Neural cell (in vitro differentiated cells): Measurements from ENCODE around the gene POGLUT2. TPM values are rescaled to one million over a fixed set of nuclear protein-coding genes. Genes with fewer than 3 reads are reported as not detected.

ENCODE experiments used
- H2AFZ ChIP-seq: fragments of 200-600, 300-800 bp; sonication (generic), shearing (Covaris generic); 2 replicates; pipeline ENCODE4 v1.6.0; 2014; ENCODE audit warnings: low read depth, mild to moderate bottlenecking, antibody characterized with exemption, low read length, moderate library complexity
- H3F3A ChIP-seq: fragments of 200-600 bp; shearing (Covaris generic); 2 replicates; pipeline ENCODE4 v1.6.1; 2016; ENCODE audit warnings: mild to moderate bottlenecking, moderate library complexity, mixed read lengths, antibody characterized with exemption, low read length; ENCODE audit not compliant: insufficient read depth, poor library complexity, severe bottlenecking
- H3K27ac ChIP-seq: fragments of 200-600, 300-800 bp; sonication (generic), shearing (Covaris generic); 2 replicates; pipeline ENCODE4 v1.5.1; 2014; ENCODE audit warnings: mild to moderate bottlenecking, low read length, moderate library complexity
- H3K27me3 ChIP-seq: fragments of 300-800, 200-600 bp; sonication (generic), shearing (Covaris generic); 2 replicates; pipeline ENCODE4 v1.6.0; 2014; ENCODE audit warnings: mild to moderate bottlenecking, low read depth, low read length, moderate library complexity; ENCODE audit not compliant: insufficient read depth
- H3K36me3 ChIP-seq: fragments of 300-800, 200-600 bp; sonication (generic), shearing (Covaris generic); 2 replicates; pipeline ENCODE4 v1.5.1; 2014; ENCODE audit warnings: mild to moderate bottlenecking, antibody characterized with exemption, low read length, moderate library complexity; ENCODE audit not compliant: insufficient read depth
- H3K4me2 ChIP-seq: fragments of 300-800, 200-600 bp; sonication (generic), shearing (Covaris generic); 2 replicates; pipeline ENCODE4 v1.6.0; 2014; ENCODE audit warnings: mild to moderate bottlenecking, low read length
- H3K4me3 ChIP-seq: fragments of 300-800, 200-600 bp; sonication (generic), shearing (Covaris generic); 2 replicates; pipeline ENCODE4 v1.5.1; 2014; ENCODE audit warnings: mild to moderate bottlenecking, low read length, moderate library complexity
- H3K79me2 ChIP-seq: fragments of 200-600 bp; shearing (Covaris generic); replicated peaks from 2 replicates; pipeline ENCODE4 v1.6.0; 2014; ENCODE audit warnings: mild to moderate bottlenecking, low read length, moderate library complexity; ENCODE audit not compliant: insufficient read depth
- H3K9ac ChIP-seq: fragments of 300-800, 200-600 bp; sonication (generic), shearing (Covaris generic); 2 replicates; pipeline ENCODE4 v1.6.1; 2016; ENCODE audit warnings: mild to moderate bottlenecking, low read length, mixed read lengths
- H3K9me2 ChIP-seq: fragments of 200-600 bp; shearing (Covaris generic); 2 replicates; pipeline ENCODE4 v1.6.1; 2016; ENCODE audit warnings: mild to moderate bottlenecking, low read length, mixed read lengths; ENCODE audit not compliant: insufficient read depth
- H3K9me3 ChIP-seq: fragments of 200-600, 300-800 bp; sonication (generic), shearing (Covaris generic); 2 replicates; pipeline ENCODE4 v1.6.1; 2016; ENCODE audit warnings: mild to moderate bottlenecking, mixed run types, low read length, moderate library complexity, mixed read lengths
- H4K20me1 ChIP-seq: fragments of 200-600 bp; shearing (Covaris generic); 2 replicates; pipeline ENCODE4 v1.6.1; 2016; ENCODE audit warnings: mild to moderate bottlenecking, mixed run types; ENCODE audit not compliant: insufficient read depth
- CTCF ChIP-seq: fragments of 450-650 bp; IDR thresholded peaks from 2 replicates; pipeline ENCODE4 v1.5.1; 2014; ENCODE audit warnings: antibody characterized with exemption, mild to moderate bottlenecking, moderate library complexity; ENCODE audit not compliant: poor library complexity, severe bottlenecking
- EP300 ChIP-seq: fragments of 450-650 bp; conservative IDR thresholded peaks from 2 replicates; pipeline ENCODE4 v1.6.1; 2014; ENCODE audit warnings: antibody characterized with exemption, mild to moderate bottlenecking, moderate library complexity; ENCODE audit not compliant: poor library complexity, severe bottlenecking
- EZH2 ChIP-seq: fragments of 200-600, 300-800 bp; shearing (Covaris generic), sonication (generic); IDR thresholded peaks from 2 replicates; pipeline ENCODE4 v1.6.1; 2014; ENCODE audit warnings: antibody characterized with exemption, low read length, borderline replicate concordance, mild to moderate bottlenecking; ENCODE audit not compliant: insufficient read depth, poor library complexity, severe bottlenecking
- MXI1 ChIP-seq: fragments of 450-650 bp; conservative IDR thresholded peaks from 2 replicates; pipeline ENCODE4 v1.6.1; 2014; ENCODE audit warnings: antibody characterized with exemption, mild to moderate bottlenecking; ENCODE audit not compliant: poor library complexity, severe bottlenecking
- POLR2AphosphoS5 ChIP-seq: IDR thresholded peaks from 2 replicates; pipeline ENCODE4 v1.6.1; 2012
- RAD21 ChIP-seq: fragments of 450-650 bp; conservative IDR thresholded peaks from 2 replicates; pipeline ENCODE4 v1.6.1; 2014; ENCODE audit warnings: antibody characterized with exemption, mild to moderate bottlenecking, moderate library complexity
- REST ChIP-seq: IDR thresholded peaks from 2 replicates; pipeline ENCODE4 v1.6.1; 2012; ENCODE audit warnings: borderline replicate concordance
- SMC3 ChIP-seq: fragments of 450-650 bp; conservative IDR thresholded peaks from 2 replicates; pipeline ENCODE4 v1.6.1; 2014; ENCODE audit warnings: antibody characterized with exemption, mild to moderate bottlenecking, moderate library complexity; ENCODE audit not compliant: poor library complexity
- TAF1 ChIP-seq: IDR thresholded peaks from 2 replicates; pipeline ENCODE4 v1.6.1; 2012; ENCODE audit warnings: low read depth
- polyA plus RNA-seq: library from polyadenylated mRNA; depleted of rRNA; stranded (reverse); fragments of >200 nt; gene quantifications from 2 replicates; pipeline ENCODE4 v1.2.3, GENCODE V29; 2014

The POGLUT2 gene
- polyA plus RNA-seq, 1 donor from 2014 or later = 51.7 TPM

- H3K27me3 ChIP-seq = no peaks in the 10 kb centered on the region
- no peaks in the 10 kb centered on the region for H3K36me3 ChIP-seq
- H3K79me2 ChIP-seq = peaks cover 26% of the 10 kb centered on the region
- peak overlapping the region; percentile 85 for H3K4me2 ChIP-seq
- H2AFZ ChIP-seq = peak overlapping the region; percentile 97
- H4K20me1 ChIP-seq = no peaks in the 10 kb centered on the region
- H3F3A ChIP-seq = peaks cover 5% of the 10 kb centered on the region
- peak overlapping the region; percentile 94 for H3K9ac ChIP-seq
- H3K9me3 ChIP-seq = no peaks in the 10 kb centered on the region
- H3K9me2 ChIP-seq = no peaks in the 10 kb centered on the region
- H3K27ac ChIP-seq = peak overlapping the region; percentile 97
- H3K4me3 ChIP-seq = peak overlapping the region; percentile 84
- no peak for TF ChIP-seq RAD21
- no peak for TF ChIP-seq SMC3
- TF ChIP-seq CTCF = no peak
- TF ChIP-seq POLR2AphosphoS5 = no peak
- no peak for TF ChIP-seq REST
- no peak for TF ChIP-seq EZH2
- TF ChIP-seq TAF1 = no peak
- TF ChIP-seq EP300 = no peak
- no peak for TF ChIP-seq MXI1
Observed at GRCh38 chr13:102845289-102845629, 46.5 kb upstream of the POGLUT2 start.

- H3K4me2 ChIP-seq = no peak overlapping the region
- TF ChIP-seq POLR2AphosphoS5 = no peak
- TF ChIP-seq RAD21 = no peak
- TF ChIP-seq TAF1 = no peak
- no peak for TF ChIP-seq EZH2
- no peak for TF ChIP-seq EP300
- TF ChIP-seq SMC3 = no peak
- no peak for TF ChIP-seq MXI1
- TF ChIP-seq CTCF = no peak
- TF ChIP-seq REST = no peak
- H3F3A ChIP-seq = no peaks in the 10 kb centered on the region
- H2AFZ ChIP-seq = no peak overlapping the region
- no peaks in the 10 kb centered on the region for H3K79me2 ChIP-seq
- H3K9me2 ChIP-seq = no peaks in the 10 kb centered on the region
- no peaks in the 10 kb centered on the region for H4K20me1 ChIP-seq
- H3K4me3 ChIP-seq = no peak overlapping the region
- H3K9ac ChIP-seq = no peak overlapping the region
- no peak overlapping the region for H3K27ac ChIP-seq
- H3K9me3 ChIP-seq = no peaks in the 10 kb centered on the region
- no peaks in the 10 kb centered on the region for H3K36me3 ChIP-seq
- H3K27me3 ChIP-seq = no peaks in the 10 kb centered on the region
Observed at GRCh38 chr13:102839462-102839861, 40.7 kb upstream of the POGLUT2 start.
